GM06990 (cell line): ENCODE data around the gene TSNAXIP1.
A peak's percentile ranks its signal among the peaks of the same experiment; 100 is the strongest.
"Not testable (repeated sequence)": the region's sequence is repeated elsewhere in the genome, so short reads cannot be mapped to it uniquely, and the experiment has no call there.

ENCODE experiments used
- DNase-seq: peaks from one replicate; pipeline ENCODE4 v3.0.0-alpha.2; 2011; ENCODE audit not compliant: insufficient read length; ENCODE audit errors: extremely low read depth
- H3K27me3 ChIP-seq: replicated peaks from 2 replicates; pipeline ENCODE4 v1.6.0; 2011; ENCODE audit warnings: low read length; ENCODE audit not compliant: control insufficient read depth, insufficient read depth
- H3K36me3 ChIP-seq: 2 replicates; pipeline ENCODE4 v1.5.1; 2011; ENCODE audit warnings: low read length; ENCODE audit not compliant: control insufficient read depth, insufficient read depth
- H3K4me3 ChIP-seq: replicated peaks from 2 replicates; pipeline ENCODE4 v1.5.1; 2011; ENCODE audit warnings: low read depth, mild to moderate bottlenecking, control low read depth, low read length
- CTCF ChIP-seq: IDR thresholded peaks from 2 replicates; pipeline ENCODE4 v1.5.1; 2011; ENCODE audit warnings: low read length, control low read depth, mild to moderate bottlenecking, inconsistent platforms; ENCODE audit not compliant: insufficient read depth, poor library complexity, severe bottlenecking

TSNAXIP1 gene

GRCh38 chr16:67861877-67862276, 55.2 kb downstream of the TSNAXIP1 start:
- no peak for DNase-seq
- H3K36me3 ChIP-seq = peaks cover 7% of the 10 kb centered on the region
- H3K27me3 ChIP-seq = no peaks in the 10 kb centered on the region
- no peak for TF ChIP-seq CTCF
- H3K4me3 ChIP-seq = no peak overlapping the region

GRCh38 chr16:67862623-67863583, 56.2 kb downstream of the TSNAXIP1 start:
- TF ChIP-seq CTCF = no peak
- no peak for DNase-seq
- H3K27me3 ChIP-seq = no peaks in the 10 kb centered on the region
- H3K4me3 ChIP-seq = no peak overlapping the region
- H3K36me3 ChIP-seq = peaks cover 9% of the 10 kb centered on the region

GRCh38 chr16:67864044-67864443, 57.4 kb downstream of the TSNAXIP1 start:
- H3K4me3 ChIP-seq, DNase-seq, H3K27me3 ChIP-seq: not testable (repeated sequence)
- peaks cover 13% of the 10 kb centered on the region for H3K36me3 ChIP-seq

GRCh38 chr16:67864594-67864993, 57.9 kb downstream of the TSNAXIP1 start:
- Histone ChIP-seq H3K4me3 (no peak overlapping the region), H3K36me3 (peaks cover 13% of the 10 kb centered on the region), H3K27me3 (no peaks in the 10 kb centered on the region)
- DNase-seq = no peak
- TF ChIP-seq CTCF = no peak

GRCh38 chr16:67865318-67865717, 58.6 kb downstream of the TSNAXIP1 start:
- no peak for DNase-seq
- H3K4me3 ChIP-seq = no peak overlapping the region
- H3K36me3 ChIP-seq = peaks cover 13% of the 10 kb centered on the region

More at GRCh38 chr16:67865318-67865717, 58.6 kb downstream of the TSNAXIP1 start:
- peak; percentile 54 for TF ChIP-seq CTCF
- H3K27me3 ChIP-seq = no peaks in the 10 kb centered on the region
